Choroid plexus epithelial cell (primary cell): Measurements from ENCODE around the gene PKNOX1.
"Not testable (repeated sequence)": the region's sequence is repeated elsewhere in the genome, so short reads cannot be mapped to it uniquely, and the experiment has no call there.

Experiments used
- DNase-seq: peaks from one replicate; pipeline ENCODE4 v3.0.0-alpha.2; 2010; ENCODE audit warnings: low read depth
- H3K4me3 ChIP-seq: 2 replicates; pipeline ENCODE4 v1.5.1; 2011; ENCODE audit warnings: low read depth, mild to moderate bottlenecking, control low read depth, low read length, moderate library complexity
- CTCF ChIP-seq: conservative IDR thresholded peaks from 2 replicates; pipeline ENCODE4 v1.5.1; 2011; ENCODE audit warnings: low read depth, mild to moderate bottlenecking, control low read depth, inconsistent platforms, low read length, moderate library complexity

PKNOX1 gene

GRCh38 chr21:43001316-43001715, 27.0 kb downstream of the PKNOX1 start:
- no peak for DNase-seq
- no peak overlapping the region for H3K4me3 ChIP-seq
- TF ChIP-seq CTCF: no peak

- TF ChIP-seq CTCF: no peak
- no peak for DNase-seq
- H3K4me3 ChIP-seq: no peak overlapping the region
These were observed 30.6 kb downstream of the PKNOX1 start for GRCh38 chr21:43004926-43005325.

GRCh38 chr21:43005635-43006034, 31.3 kb downstream of the PKNOX1 start:
- no peak for TF ChIP-seq CTCF
- DNase-seq: no peak

GRCh38 chr21:43006051-43006873, 31.9 kb downstream of the PKNOX1 start:
- not testable (repeated sequence) for H3K4me3 ChIP-seq, DNase-seq

More at GRCh38 chr21:43005635-43006034, 31.3 kb downstream of the PKNOX1 start:
- H3K4me3 ChIP-seq: no peak overlapping the region

GRCh38 chr21:43006874-43007208, 32.5 kb downstream of the PKNOX1 start:
- no peak for DNase-seq
- H3K4me3 ChIP-seq: no peak overlapping the region
- no peak for TF ChIP-seq CTCF

GRCh38 chr21:43012596-43012995, 38.2 kb downstream of the PKNOX1 start:
- TF ChIP-seq CTCF: no peak
- DNase-seq: peak; percentile 48
- no peak overlapping the region for H3K4me3 ChIP-seq

GRCh38 chr21:43015906-43016540, 41.7 kb downstream of the PKNOX1 start:
- TF ChIP-seq CTCF: no peak
- H3K4me3 ChIP-seq: no peak overlapping the region
- DNase-seq: no peak
